ENCODE results near the gene VDAC1.

DNA sequence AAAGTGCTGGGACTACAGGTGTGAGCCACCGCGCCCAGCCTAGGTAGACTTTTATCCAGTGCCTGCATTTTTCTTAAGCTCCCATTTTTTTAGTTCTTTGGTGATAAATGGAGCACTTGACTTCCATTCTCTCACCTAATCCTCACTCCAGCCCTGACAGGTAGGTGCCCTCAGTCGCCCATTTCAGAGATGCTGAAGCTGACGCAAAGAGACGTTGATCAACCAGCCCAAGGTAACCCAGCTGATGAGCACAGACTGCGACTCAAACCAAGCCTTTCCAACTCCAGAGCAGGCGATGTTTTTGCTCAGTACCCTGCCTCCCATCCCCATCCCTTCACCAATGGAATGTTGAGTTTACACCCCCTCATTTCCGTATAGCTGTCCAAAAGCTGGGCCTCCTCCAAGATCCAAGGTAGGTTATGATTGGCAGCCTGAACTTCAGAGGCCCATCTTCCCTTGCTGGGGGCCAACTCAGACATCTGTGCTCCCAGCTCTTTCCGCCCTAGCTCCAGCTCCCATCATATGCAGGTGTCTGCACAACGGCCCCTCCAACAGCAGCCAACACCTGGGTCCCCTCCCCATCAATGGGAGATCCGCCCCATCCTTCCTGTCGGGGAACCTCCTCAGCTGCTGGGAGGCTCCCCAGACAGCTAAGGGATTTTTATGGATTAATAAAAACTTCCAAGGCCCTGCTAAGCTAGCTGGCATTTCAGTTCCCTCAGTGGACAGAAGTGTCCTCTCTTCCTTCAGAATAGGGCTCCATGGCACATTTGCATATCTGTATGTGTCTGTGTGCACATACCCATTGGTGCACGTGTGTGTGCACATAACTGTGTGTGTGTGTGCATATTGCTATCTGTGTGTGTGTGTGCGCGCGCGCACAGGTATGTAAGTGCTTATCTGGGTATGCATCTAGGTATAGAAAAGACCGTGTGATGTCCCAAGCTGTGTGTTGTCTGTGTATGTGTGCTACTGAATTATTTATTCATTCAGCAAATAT lies 39.3 kb upstream of the VDAC1 start:
- TF ChIP-seq POLR2A (IDR thresholded peaks at IDR 0.05; ENCODE audit: low read length) (no peak), GATA1 (IDR thresholded peaks at IDR 0.05; ENCODE audit: low read depth, low read length) (no peak)
